Panc1 (cell line): ENCODE measurements around the gene UQCRC2.

ENCODE experiments used
- POLR2AphosphoS5 ChIP-seq: IDR thresholded peaks from 2 replicates; pipeline ENCODE4 v1.6.1; 2012; ENCODE audit warnings: mild to moderate bottlenecking, low read depth, low read length, moderate library complexity
- SIN3A ChIP-seq: IDR thresholded peaks from 2 replicates; pipeline ENCODE4 v1.6.1; 2012; ENCODE audit warnings: low read depth, mild to moderate bottlenecking, low read length, moderate library complexity, borderline replicate concordance; ENCODE audit not compliant: insufficient read depth
- TCF7L2 ChIP-seq: IDR thresholded peaks from 2 replicates; pipeline ENCODE4 v1.6.1; 2011; ENCODE audit warnings: mild to moderate bottlenecking, low read depth, low read length, inconsistent platforms
- TF ChIP-seq, protein P1 (sequence below): fragments of 450-650 bp; IDR thresholded peaks from 2 replicates; pipeline ENCODE4 v1.5.1; 2017; ENCODE audit warnings: mild to moderate bottlenecking
- TF ChIP-seq, protein P2 (sequence below), 2 experiments: IDR thresholded peaks; 2 replicates each; pipeline ENCODE4 v1.6.1; 2011 to 2012; ENCODE audit warnings: low read depth in 2 of 2, control low read depth in 1 of 2, low read length in 1 of 2, mild to moderate bottlenecking in 1 of 2, moderate library complexity in 1 of 2; ENCODE audit not compliant: insufficient read depth in 1 of 2

DNA sequence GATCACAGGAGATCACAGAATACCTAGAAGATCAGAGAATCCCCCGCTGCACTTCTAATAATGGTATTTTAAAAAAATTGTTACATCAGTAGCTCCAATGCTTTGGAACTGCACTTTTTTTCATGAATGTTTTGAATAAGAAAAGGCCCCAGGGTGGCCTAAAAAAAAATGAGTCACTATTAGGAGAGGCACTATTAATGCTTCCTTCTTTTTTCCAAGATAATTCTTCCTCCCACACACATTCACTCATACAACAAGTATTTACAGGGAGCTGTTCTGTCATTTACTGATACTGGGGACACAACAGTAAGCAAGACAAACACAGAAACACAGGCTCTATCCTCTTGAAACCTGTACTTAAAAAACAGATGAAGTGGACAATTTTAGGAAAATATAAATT, 48.4 kb downstream of the UQCRC2 start:
- TF ChIP-seq, protein P1, sequence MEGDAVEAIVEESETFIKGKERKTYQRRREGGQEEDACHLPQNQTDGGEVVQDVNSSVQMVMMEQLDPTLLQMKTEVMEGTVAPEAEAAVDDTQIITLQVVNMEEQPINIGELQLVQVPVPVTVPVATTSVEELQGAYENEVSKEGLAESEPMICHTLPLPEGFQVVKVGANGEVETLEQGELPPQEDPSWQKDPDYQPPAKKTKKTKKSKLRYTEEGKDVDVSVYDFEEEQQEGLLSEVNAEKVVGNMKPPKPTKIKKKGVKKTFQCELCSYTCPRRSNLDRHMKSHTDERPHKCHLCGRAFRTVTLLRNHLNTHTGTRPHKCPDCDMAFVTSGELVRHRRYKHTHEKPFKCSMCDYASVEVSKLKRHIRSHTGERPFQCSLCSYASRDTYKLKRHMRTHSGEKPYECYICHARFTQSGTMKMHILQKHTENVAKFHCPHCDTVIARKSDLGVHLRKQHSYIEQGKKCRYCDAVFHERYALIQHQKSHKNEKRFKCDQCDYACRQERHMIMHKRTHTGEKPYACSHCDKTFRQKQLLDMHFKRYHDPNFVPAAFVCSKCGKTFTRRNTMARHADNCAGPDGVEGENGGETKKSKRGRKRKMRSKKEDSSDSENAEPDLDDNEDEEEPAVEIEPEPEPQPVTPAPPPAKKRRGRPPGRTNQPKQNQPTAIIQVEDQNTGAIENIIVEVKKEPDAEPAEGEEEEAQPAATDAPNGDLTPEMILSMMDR, result no peak
- TF ChIP-seq SIN3A, result no peak
- no peak for TF ChIP-seq POLR2AphosphoS5
- TF ChIP-seq, protein P2, sequence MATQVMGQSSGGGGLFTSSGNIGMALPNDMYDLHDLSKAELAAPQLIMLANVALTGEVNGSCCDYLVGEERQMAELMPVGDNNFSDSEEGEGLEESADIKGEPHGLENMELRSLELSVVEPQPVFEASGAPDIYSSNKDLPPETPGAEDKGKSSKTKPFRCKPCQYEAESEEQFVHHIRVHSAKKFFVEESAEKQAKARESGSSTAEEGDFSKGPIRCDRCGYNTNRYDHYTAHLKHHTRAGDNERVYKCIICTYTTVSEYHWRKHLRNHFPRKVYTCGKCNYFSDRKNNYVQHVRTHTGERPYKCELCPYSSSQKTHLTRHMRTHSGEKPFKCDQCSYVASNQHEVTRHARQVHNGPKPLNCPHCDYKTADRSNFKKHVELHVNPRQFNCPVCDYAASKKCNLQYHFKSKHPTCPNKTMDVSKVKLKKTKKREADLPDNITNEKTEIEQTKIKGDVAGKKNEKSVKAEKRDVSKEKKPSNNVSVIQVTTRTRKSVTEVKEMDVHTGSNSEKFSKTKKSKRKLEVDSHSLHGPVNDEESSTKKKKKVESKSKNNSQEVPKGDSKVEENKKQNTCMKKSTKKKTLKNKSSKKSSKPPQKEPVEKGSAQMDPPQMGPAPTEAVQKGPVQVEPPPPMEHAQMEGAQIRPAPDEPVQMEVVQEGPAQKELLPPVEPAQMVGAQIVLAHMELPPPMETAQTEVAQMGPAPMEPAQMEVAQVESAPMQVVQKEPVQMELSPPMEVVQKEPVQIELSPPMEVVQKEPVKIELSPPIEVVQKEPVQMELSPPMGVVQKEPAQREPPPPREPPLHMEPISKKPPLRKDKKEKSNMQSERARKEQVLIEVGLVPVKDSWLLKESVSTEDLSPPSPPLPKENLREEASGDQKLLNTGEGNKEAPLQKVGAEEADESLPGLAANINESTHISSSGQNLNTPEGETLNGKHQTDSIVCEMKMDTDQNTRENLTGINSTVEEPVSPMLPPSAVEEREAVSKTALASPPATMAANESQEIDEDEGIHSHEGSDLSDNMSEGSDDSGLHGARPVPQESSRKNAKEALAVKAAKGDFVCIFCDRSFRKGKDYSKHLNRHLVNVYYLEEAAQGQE (IDR thresholded peaks at IDR 0.05; ENCODE audit: insufficient read depth in 1 of 2, low read depth in 2 of 2, low read length in 1 of 2), result no peak
- no peak for TF ChIP-seq TCF7L2
